ENCODE measurements around the gene HSD17B7.
A peak's percentile ranks its signal among the peaks of the same experiment; 100 is the strongest.

Gene HSD17B7

DNA sequence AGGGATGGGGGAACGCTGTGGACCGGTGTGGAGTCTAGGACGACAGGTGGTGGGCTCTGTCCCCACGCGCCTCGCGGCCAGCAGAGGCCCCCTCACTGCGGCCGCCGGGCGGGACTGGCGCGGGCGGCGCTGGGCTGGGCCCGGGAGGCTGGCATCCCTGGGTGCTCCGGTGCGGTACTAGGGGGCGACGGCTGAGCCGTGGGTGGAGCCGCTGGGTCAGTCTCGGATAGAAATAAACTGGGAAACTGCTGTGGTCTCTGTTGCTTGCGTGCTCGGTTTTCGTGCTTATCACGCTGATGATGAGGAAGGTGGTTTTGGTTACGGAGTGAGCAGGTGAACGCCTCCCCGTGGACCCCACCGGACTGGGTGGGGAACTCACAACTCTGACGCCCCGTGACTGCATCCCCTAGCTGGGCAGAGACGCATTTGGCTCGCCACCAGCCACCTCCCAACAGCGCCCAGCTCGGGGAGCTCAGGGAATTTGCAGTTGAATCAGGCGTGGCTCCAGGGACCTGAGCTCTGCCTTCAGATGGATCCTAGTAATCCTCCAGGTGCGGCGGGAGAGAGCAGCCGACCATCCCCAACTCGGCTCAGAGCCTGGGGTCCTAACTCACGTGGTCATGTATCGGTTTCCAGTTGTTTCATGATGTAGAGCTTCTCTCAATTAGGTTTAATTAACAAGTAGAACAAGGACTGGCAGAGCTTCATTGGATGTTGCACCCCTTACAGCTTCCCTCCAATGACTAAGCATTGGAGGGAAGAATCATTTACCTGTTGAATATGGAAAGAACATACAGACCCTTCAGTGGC lies 32.1 kb downstream of the HSD17B7 start:
- no peak for DNase-seq (ENCODE audit: low read depth)
- H3K4me3 ChIP-seq (ENCODE audit: control insufficient read depth, low read depth, low read length), result peak overlapping the region; percentile 11
- TF ChIP-seq, protein P1, sequence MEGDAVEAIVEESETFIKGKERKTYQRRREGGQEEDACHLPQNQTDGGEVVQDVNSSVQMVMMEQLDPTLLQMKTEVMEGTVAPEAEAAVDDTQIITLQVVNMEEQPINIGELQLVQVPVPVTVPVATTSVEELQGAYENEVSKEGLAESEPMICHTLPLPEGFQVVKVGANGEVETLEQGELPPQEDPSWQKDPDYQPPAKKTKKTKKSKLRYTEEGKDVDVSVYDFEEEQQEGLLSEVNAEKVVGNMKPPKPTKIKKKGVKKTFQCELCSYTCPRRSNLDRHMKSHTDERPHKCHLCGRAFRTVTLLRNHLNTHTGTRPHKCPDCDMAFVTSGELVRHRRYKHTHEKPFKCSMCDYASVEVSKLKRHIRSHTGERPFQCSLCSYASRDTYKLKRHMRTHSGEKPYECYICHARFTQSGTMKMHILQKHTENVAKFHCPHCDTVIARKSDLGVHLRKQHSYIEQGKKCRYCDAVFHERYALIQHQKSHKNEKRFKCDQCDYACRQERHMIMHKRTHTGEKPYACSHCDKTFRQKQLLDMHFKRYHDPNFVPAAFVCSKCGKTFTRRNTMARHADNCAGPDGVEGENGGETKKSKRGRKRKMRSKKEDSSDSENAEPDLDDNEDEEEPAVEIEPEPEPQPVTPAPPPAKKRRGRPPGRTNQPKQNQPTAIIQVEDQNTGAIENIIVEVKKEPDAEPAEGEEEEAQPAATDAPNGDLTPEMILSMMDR (IDR thresholded peaks at IDR 0.05; ENCODE audit: control insufficient read depth, insufficient read depth, low read depth, low read length, missing control alignments), result no peak

DNA sequence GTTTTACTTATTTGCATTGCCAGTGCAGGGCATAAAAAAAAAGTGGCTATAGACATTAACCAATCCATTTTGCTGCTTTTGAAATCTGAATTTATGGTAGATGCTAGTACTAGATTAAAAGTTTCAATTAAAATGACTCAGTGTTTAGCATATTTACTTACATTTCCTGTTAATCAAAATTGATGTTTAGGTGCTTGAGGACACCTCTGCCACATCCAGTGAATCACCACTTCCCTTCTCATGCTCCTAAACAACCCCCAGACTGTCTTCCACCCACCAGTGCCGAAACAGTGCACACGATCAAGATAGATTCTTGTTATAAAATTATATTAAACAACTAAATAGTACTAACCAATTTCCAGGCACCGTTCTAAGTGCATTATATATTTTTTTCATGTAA lies 32.7 kb downstream of the HSD17B7 start:
- TF ChIP-seq, protein P1 (IDR thresholded peaks at IDR 0.05; ENCODE audit: control insufficient read depth, insufficient read depth, low read depth, low read length, missing control alignments), result no peak
- no peak for DNase-seq (ENCODE audit: low read depth)
- H3K4me3 ChIP-seq (ENCODE audit: control insufficient read depth, low read depth, low read length), result no peak overlapping the region

DNA sequence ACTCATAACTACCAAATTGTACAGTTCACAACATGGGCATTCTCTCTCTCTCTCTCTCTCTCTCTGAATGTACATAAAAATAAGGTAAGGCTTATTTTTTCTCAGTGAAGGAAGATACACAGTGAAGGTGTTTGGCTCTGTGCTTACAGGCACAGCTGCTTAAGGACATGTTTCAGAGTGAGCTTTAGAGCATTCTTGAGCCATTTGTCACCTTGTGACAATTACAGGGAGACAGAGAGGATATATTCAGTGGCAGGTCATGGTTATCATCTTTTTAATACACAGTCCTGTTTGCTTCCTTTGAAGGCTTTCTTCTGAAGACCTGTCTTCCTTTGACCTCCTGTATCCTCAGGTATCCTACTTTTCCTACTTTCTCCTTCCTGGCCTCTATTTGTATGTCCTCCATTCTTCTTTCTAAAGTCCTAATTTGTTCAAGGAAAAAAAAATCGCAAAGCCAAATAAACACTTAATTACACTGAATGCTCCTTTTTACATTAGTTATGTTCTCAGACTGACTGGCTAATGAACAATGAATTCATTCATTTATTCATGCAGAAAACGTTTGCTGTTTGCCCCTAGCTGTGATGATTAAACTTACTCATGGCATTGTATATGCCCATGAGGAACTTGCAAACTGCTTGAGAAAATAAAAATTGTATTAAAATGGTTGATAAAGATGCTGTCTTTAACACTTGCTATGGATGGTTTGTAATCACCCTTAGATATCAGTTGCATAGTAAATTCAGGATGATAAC lies 33.4 kb downstream of the HSD17B7 start:
- TF ChIP-seq, protein P1 (IDR thresholded peaks at IDR 0.05; ENCODE audit: control insufficient read depth, insufficient read depth, low read depth, low read length, missing control alignments), result no peak
- no peak for DNase-seq (ENCODE audit: low read depth)
- H3K4me3 ChIP-seq (ENCODE audit: control insufficient read depth, low read depth, low read length), result no peak overlapping the region

DNA sequence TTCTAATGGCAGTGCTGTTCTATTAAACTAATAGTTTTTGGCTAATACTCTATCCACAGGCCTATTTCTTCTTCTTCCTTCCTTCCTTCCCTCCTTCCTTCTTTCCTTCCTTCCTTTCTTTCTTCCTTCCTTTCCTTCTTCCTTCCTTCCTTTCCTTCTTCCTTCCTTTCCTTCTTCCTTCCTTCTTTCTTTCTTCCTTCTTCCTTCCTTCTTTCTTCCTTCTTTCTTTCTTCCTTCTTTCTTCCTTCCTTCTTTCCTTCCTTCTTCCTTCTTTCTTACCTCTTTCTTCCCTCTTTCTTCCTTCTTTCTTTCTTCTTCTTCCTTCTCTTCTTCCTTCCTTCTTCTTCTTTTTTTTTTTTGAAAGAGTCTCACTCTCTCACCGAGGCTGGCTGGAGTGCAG lies 38.8 kb downstream of the HSD17B7 start:
- TF ChIP-seq, protein P1 (IDR thresholded peaks at IDR 0.05; ENCODE audit: control insufficient read depth, insufficient read depth, low read depth, low read length, missing control alignments), result no peak
- H3K4me3 ChIP-seq (ENCODE audit: control insufficient read depth, low read depth, low read length), result no peak overlapping the region
- DNase-seq (ENCODE audit: low read depth), result no peak

DNA sequence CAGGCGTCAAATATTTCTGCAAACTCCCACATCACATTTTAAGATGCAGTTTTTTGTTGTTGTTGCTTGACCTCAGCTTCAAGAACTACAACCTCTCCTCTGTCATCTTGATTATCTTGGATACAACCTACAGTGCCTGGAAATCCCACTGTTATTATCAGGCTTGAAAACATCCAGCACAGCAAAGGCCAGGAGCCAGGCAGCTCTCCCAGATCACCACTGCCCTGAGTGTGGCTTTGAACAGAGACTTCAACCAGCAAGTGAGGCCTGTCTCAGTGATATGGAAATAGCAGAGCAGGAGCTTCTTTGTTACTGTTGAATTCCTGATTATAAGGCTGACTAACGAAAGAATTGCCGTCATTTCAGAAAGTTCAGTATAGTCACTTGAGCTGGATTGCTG lies 42.0 kb downstream of the HSD17B7 start:
- H3K4me3 ChIP-seq (ENCODE audit: control insufficient read depth, low read depth, low read length), result no peak overlapping the region
- TF ChIP-seq, protein P1 (IDR thresholded peaks at IDR 0.05; ENCODE audit: control insufficient read depth, insufficient read depth, low read depth, low read length, missing control alignments), result no peak
- no peak for DNase-seq (ENCODE audit: low read depth)

DNA sequence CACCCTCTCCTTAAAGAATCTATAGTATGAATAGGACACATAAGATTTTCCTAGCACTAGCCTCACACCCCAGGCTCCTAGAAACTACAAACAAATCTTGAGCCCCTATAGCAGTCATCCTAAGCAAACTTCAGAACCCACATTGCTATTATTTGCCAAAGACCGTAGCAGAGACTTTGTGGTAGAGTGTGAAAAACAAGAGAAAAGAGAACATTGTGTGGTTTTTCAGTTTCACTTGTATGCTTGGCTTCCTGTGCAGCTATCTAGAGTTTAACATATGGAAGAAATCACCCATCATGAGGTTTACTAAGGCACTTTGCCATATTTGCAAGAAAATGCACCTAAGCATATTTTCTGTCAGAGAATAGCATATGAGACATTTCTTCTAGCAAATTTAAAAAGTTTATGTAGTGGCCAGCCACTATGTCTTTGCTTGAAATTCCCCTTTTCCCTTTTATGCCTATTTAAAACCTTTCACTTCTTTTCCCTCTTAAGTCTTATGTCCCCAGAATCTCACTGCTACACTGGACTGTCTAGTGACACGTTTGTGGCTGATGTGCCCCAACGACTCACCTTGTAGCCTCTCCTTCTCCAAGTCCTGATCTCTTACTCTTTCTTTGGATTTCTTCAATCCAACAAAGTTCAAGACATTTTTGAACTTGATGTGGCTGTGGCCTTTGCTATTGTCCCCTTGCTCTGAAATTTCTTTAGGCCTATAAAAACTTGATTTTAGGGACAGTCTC lies 44.8 kb downstream of the HSD17B7 start:
- DNase-seq (ENCODE audit: low read depth), result no peak
- no peak overlapping the region for H3K4me3 ChIP-seq (ENCODE audit: control insufficient read depth, low read depth, low read length)
- TF ChIP-seq, protein P1 (IDR thresholded peaks at IDR 0.05; ENCODE audit: control insufficient read depth, insufficient read depth, low read depth, low read length, missing control alignments), result no peak

All from AG09309 (cell line).